SK-N-SH treated with all-trans-retinoic acid at 6 μM for 48 hours (cell line): ENCODE results near the gene CRACR2A.

Experiments
- ARNTL ChIP-seq: fragments of 450-650 bp; formaldehyde crosslinking; IDR thresholded peaks from 2 replicates; pipeline ENCODE4 v1.5.0; 2020; ENCODE audit warnings: low read depth, mild to moderate bottlenecking, moderate library complexity, borderline replicate concordance
- CSDC2 ChIP-seq: fragments of 250-450 bp; sonication (Bioruptor Pico); IDR thresholded peaks from 2 replicates; pipeline ENCODE4 v1.5.0; 2020; ENCODE audit warnings: mild to moderate bottlenecking, moderate library complexity
- GLIS3 ChIP-seq: fragments of 250-450 bp; sonication (Bioruptor Pico); IDR thresholded peaks from 2 replicates; pipeline ENCODE4 v1.5.0; 2020; ENCODE audit warnings: mild to moderate bottlenecking, moderate library complexity
- ISL1 ChIP-seq: fragments of 250-450 bp; sonication (Bioruptor Pico); IDR thresholded peaks from 2 replicates; pipeline ENCODE4 v2.1.2; 2022; ENCODE audit warnings: mild to moderate bottlenecking, moderate library complexity
- RARB ChIP-seq: fragments of 250-450 bp; sonication (Bioruptor Pico); IDR thresholded peaks from 2 replicates; pipeline ENCODE4 v1.8.0; 2021; ENCODE audit warnings: mild to moderate bottlenecking, moderate library complexity
- SNAI2 ChIP-seq: fragments of 250-450 bp; sonication (Bioruptor Pico); IDR thresholded peaks from 2 replicates; pipeline ENCODE4 v1.5.0; 2020; ENCODE audit warnings: mild to moderate bottlenecking, moderate library complexity
- ZFP30 ChIP-seq: fragments of 450-650 bp; formaldehyde crosslinking; IDR thresholded peaks from 2 replicates; pipeline ENCODE4 v1.5.0; 2022; ENCODE audit warnings: mild to moderate bottlenecking, moderate library complexity
- ZNF70 ChIP-seq: fragments of 450-650 bp; formaldehyde crosslinking; IDR thresholded peaks from 2 replicates; pipeline ENCODE4 v1.5.0; 2020; ENCODE audit warnings: mild to moderate bottlenecking, moderate library complexity
- ZNF8 ChIP-seq: fragments of 450-650 bp; formaldehyde crosslinking; IDR thresholded peaks from 2 replicates; pipeline ENCODE4 v1.5.0; 2020; ENCODE audit warnings: mild to moderate bottlenecking, moderate library complexity
- TF ChIP-seq, protein P1 (sequence below): fragments of 250-450 bp; sonication (Bioruptor Pico); IDR thresholded peaks from 2 replicates; pipeline ENCODE4 v1.8.0; 2020; ENCODE audit warnings: mild to moderate bottlenecking, moderate library complexity, borderline replicate concordance
- TF ChIP-seq, protein P2 (sequence below): fragments of 250-450 bp; sonication (Bioruptor Pico); IDR thresholded peaks from 2 replicates; pipeline ENCODE4 v1.8.0; 2021; ENCODE audit warnings: low read depth, mild to moderate bottlenecking, moderate library complexity, borderline replicate concordance

GRCh38 chr12:3620856-3621255 lies 132.1 kb downstream of the CRACR2A start:
- TF ChIP-seq CSDC2 (CRISPR knock-in tag): no peak
- TF ChIP-seq ZNF70 (CRISPR knock-in tag): no peak
- no peak for TF ChIP-seq ARNTL (CRISPR knock-in tag)
- TF ChIP-seq RARB (CRISPR knock-in tag): no peak
- no peak for TF ChIP-seq GLIS3
- TF ChIP-seq, protein P1, sequence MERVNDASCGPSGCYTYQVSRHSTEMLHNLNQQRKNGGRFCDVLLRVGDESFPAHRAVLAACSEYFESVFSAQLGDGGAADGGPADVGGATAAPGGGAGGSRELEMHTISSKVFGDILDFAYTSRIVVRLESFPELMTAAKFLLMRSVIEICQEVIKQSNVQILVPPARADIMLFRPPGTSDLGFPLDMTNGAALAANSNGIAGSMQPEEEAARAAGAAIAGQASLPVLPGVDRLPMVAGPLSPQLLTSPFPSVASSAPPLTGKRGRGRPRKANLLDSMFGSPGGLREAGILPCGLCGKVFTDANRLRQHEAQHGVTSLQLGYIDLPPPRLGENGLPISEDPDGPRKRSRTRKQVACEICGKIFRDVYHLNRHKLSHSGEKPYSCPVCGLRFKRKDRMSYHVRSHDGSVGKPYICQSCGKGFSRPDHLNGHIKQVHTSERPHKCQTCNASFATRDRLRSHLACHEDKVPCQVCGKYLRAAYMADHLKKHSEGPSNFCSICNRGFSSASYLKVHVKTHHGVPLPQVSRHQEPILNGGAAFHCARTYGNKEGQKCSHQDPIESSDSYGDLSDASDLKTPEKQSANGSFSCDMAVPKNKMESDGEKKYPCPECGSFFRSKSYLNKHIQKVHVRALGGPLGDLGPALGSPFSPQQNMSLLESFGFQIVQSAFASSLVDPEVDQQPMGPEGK: no peak
- TF ChIP-seq ISL1 (CRISPR knock-in tag): no peak
- no peak for TF ChIP-seq ZNF8 (CRISPR knock-in tag)
- no peak for TF ChIP-seq ZFP30 (CRISPR knock-in tag)
- TF ChIP-seq, protein P2, sequence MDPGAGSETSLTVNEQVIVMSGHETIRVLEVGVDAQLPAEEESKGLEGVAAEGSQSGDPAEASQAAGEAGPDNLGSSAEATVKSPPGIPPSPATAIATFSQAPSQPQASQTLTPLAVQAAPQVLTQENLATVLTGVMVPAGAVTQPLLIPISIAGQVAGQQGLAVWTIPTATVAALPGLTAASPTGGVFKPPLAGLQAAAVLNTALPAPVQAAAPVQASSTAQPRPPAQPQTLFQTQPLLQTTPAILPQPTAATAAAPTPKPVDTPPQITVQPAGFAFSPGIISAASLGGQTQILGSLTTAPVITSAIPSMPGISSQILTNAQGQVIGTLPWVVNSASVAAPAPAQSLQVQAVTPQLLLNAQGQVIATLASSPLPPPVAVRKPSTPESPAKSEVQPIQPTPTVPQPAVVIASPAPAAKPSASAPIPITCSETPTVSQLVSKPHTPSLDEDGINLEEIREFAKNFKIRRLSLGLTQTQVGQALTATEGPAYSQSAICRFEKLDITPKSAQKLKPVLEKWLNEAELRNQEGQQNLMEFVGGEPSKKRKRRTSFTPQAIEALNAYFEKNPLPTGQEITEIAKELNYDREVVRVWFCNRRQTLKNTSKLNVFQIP (CRISPR knock-in tag): no peak
- no peak for TF ChIP-seq SNAI2
